Panc1 (cell line): ENCODE results near the gene PIGM. TPM values are rescaled to one million over a fixed set of nuclear protein-coding genes. Genes with fewer than 3 reads are reported as not detected.

Experiments
- ATAC-seq: fragments of 200-7000 bp; cut with Tn5 transposase; 2 replicates; pipeline ENCODE4 v1.9.1; 2020; ENCODE audit warnings: mild to moderate bottlenecking, moderate library complexity
- BruUV-seq: library from RNA; stranded (reverse); fragments of 400-500 nt; replicated peaks from 2 replicates; lab custom pipeline; 2021; lab: Mats Ljungman, UMichigan
- CTCF ChIA-PET: fragments of 300-600 bp; sonication (Branson Sonifier 250); formaldehyde crosslinking; loops from one replicate; lab custom pipeline; 2022; ENCODE audit warnings: antibody characterized with exemption; lab: Charles Lee
- POLR2A ChIA-PET: fragments of 300-600 bp; sonication (Branson Sonifier 250); formaldehyde crosslinking; loops from one replicate; lab custom pipeline; 2022; ENCODE audit warnings: antibody characterized with exemption; lab: Charles Lee
- DNase-seq: peaks from one replicate; pipeline ENCODE4 v3.0.0-alpha.2; 2010; ENCODE audit warnings: low read depth, low spot score
- H3K27ac ChIP-seq: 2 replicates; pipeline ENCODE4 v1.5.1; 2011; ENCODE audit warnings: mild to moderate bottlenecking, low read length, inconsistent platforms
- H3K27me3 ChIP-seq: fragments of 200-500 bp; sonication (Bioruptor generic); 2 replicates; pipeline ENCODE4 v1.6.0; 2014; ENCODE audit warnings: low read length, inconsistent platforms; ENCODE audit not compliant: control insufficient read depth, insufficient read depth
- H3K36me3 ChIP-seq: fragments of 200-500 bp; sonication (Bioruptor generic); 2 replicates; pipeline ENCODE4 v1.5.1; 2014; ENCODE audit warnings: inconsistent platforms, mild to moderate bottlenecking, low read length, moderate library complexity; ENCODE audit not compliant: control insufficient read depth, insufficient read depth
- H3K4me1 ChIP-seq: 2 replicates; pipeline ENCODE4 v1.5.1; 2011; ENCODE audit warnings: inconsistent platforms, mild to moderate bottlenecking, low read length, moderate library complexity; ENCODE audit not compliant: control insufficient read depth, insufficient read depth
- H3K4me3 ChIP-seq, 2 experiments: 2 replicates each; pipeline ENCODE4 v1.5.1; 2011 to 2012; ENCODE audit warnings: low read depth in 2 of 2, low read length in 2 of 2, mild to moderate bottlenecking in 2 of 2, inconsistent platforms in 1 of 2, moderate library complexity in 1 of 2
- H3K9me3 ChIP-seq: fragments of 200-500 bp; sonication (Bioruptor generic); 2 replicates; pipeline ENCODE4 v1.5.1; 2014; ENCODE audit warnings: low read depth, mild to moderate bottlenecking, inconsistent platforms, low read length, moderate library complexity; ENCODE audit not compliant: control insufficient read depth, insufficient read depth
- POLR2AphosphoS5 ChIP-seq: IDR thresholded peaks from 2 replicates; pipeline ENCODE4 v1.6.1; 2012; ENCODE audit warnings: mild to moderate bottlenecking, low read depth, low read length, moderate library complexity
- SIN3A ChIP-seq: IDR thresholded peaks from 2 replicates; pipeline ENCODE4 v1.6.1; 2012; ENCODE audit warnings: low read depth, mild to moderate bottlenecking, low read length, moderate library complexity, borderline replicate concordance; ENCODE audit not compliant: insufficient read depth
- TCF7L2 ChIP-seq: IDR thresholded peaks from 2 replicates; pipeline ENCODE4 v1.6.1; 2011; ENCODE audit warnings: mild to moderate bottlenecking, low read depth, low read length, inconsistent platforms
- in situ Hi-C: cut with HindIII; loops from 2 replicates; pipeline ENCODE4 v1.10.0; 2016; ENCODE audit warnings: low sequenced_read_pairs, low pct_unique_long_range_greater_than_20kb
- intact Hi-C: fragments of 100-400 bp; cut with micrococcal nuclease; formaldehyde crosslinking; loops from one replicate; pipeline ENCODE4 v1.10.0; 2022; ENCODE audit not compliant: unreplicated experiment
- total RNA-seq: library from RNA; stranded (reverse); gene quantifications from one replicate; pipeline ENCODE4 v1.2.1, GENCODE V29; 2021; ENCODE audit not compliant: unreplicated experiment
- TF ChIP-seq, protein P1 (sequence below), 2 experiments: IDR thresholded peaks; 2 replicates each; pipeline ENCODE4 v1.6.1; 2011 to 2012; ENCODE audit warnings: low read depth in 2 of 2, control low read depth in 1 of 2, low read length in 1 of 2, mild to moderate bottlenecking in 1 of 2, moderate library complexity in 1 of 2; ENCODE audit not compliant: insufficient read depth in 1 of 2
- TF ChIP-seq, protein P2 (sequence below): fragments of 450-650 bp; IDR thresholded peaks from 2 replicates; pipeline ENCODE4 v1.5.1; 2017; ENCODE audit warnings: mild to moderate bottlenecking

PIGM gene
- total RNA-seq, 1 experiment from 2014 or later, result 4.4 TPM

DNA sequence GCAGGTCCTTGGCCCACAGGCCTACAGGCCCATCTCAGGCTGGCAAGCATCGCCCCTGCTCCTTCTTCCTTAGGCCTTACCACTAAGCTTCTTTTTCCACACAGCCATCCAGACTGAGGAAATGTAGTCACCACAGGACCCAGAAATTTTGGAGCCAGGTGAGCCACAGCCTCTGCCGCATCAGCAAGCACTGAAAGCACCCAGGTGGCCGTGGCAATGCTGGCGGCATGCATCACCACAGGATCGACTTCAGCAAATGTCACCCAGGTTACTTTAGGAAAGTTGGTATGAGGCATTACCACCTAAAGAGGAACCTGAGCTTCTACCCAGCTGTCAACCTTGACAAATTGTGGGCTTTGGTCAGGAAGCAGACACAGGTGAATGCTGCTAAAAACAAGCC, 11.6 kb downstream of the PIGM start:
- ChIA-PET CTCF (no interaction called here), POLR2A (no interaction called here)
- TF ChIP-seq TCF7L2, result no peak
- TF ChIP-seq POLR2AphosphoS5, result no peak
- no peak for TF ChIP-seq SIN3A
- TF ChIP-seq, protein P1, sequence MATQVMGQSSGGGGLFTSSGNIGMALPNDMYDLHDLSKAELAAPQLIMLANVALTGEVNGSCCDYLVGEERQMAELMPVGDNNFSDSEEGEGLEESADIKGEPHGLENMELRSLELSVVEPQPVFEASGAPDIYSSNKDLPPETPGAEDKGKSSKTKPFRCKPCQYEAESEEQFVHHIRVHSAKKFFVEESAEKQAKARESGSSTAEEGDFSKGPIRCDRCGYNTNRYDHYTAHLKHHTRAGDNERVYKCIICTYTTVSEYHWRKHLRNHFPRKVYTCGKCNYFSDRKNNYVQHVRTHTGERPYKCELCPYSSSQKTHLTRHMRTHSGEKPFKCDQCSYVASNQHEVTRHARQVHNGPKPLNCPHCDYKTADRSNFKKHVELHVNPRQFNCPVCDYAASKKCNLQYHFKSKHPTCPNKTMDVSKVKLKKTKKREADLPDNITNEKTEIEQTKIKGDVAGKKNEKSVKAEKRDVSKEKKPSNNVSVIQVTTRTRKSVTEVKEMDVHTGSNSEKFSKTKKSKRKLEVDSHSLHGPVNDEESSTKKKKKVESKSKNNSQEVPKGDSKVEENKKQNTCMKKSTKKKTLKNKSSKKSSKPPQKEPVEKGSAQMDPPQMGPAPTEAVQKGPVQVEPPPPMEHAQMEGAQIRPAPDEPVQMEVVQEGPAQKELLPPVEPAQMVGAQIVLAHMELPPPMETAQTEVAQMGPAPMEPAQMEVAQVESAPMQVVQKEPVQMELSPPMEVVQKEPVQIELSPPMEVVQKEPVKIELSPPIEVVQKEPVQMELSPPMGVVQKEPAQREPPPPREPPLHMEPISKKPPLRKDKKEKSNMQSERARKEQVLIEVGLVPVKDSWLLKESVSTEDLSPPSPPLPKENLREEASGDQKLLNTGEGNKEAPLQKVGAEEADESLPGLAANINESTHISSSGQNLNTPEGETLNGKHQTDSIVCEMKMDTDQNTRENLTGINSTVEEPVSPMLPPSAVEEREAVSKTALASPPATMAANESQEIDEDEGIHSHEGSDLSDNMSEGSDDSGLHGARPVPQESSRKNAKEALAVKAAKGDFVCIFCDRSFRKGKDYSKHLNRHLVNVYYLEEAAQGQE (IDR thresholded peaks at IDR 0.05; ENCODE audit: insufficient read depth in 1 of 2, low read depth in 2 of 2, low read length in 1 of 2), result no peak
- no peaks in the 10 kb centered on the region for H3K9me3 ChIP-seq
- DNase-seq (no peak), ATAC-seq (no peak)
- BruUV-seq, result no TSS peak
- in situ Hi-C loops (no loop called here), intact Hi-C loops (no loop called here)
- H3K27ac ChIP-seq, result no peak overlapping the region
- H3K36me3 ChIP-seq, result no peaks in the 10 kb centered on the region
- peaks cover 6% of the 10 kb centered on the region; the same call in 1 of the 2 replicates for H3K27me3 ChIP-seq
- no peaks in the 10 kb centered on the region for H3K4me1 ChIP-seq
- H3K4me3 ChIP-seq, result no peak overlapping the region

DNA sequence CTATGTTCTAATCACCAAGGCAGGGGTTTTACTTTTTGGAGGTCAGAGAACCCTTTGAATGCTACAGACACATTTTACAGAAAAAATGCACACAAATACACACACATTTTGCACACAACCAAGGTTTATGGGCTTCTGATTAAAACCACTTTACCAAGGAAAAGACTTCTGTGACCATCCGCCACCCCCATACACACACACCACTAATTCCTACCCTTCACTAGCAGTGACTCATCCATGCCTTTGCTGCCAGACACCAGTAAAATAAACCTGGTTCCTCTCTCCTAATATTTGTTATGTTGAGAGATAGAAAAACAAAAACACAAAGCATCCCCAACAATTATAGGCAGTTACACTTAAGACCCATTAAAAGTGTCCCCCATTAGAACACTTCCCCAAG, 12.9 kb downstream of the PIGM start:
- no peaks in the 10 kb centered on the region for H3K9me3 ChIP-seq
- no peak overlapping the region for H3K4me3 ChIP-seq
- H3K27me3 ChIP-seq, result peaks cover 8% of the 10 kb centered on the region; the same call in 1 of the 2 replicates
- no TSS peak for BruUV-seq
- ATAC-seq, result no peak
- DNase-seq, result no peak
- H3K27ac ChIP-seq, result no peak overlapping the region
- ChIA-PET CTCF (no interaction called here), POLR2A (no interaction called here)
- in situ Hi-C loops (no loop called here), intact Hi-C loops (no loop called here)
- TF ChIP-seq POLR2AphosphoS5 (no peak), TCF7L2 (no peak), SIN3A (no peak)
- TF ChIP-seq, protein P2, sequence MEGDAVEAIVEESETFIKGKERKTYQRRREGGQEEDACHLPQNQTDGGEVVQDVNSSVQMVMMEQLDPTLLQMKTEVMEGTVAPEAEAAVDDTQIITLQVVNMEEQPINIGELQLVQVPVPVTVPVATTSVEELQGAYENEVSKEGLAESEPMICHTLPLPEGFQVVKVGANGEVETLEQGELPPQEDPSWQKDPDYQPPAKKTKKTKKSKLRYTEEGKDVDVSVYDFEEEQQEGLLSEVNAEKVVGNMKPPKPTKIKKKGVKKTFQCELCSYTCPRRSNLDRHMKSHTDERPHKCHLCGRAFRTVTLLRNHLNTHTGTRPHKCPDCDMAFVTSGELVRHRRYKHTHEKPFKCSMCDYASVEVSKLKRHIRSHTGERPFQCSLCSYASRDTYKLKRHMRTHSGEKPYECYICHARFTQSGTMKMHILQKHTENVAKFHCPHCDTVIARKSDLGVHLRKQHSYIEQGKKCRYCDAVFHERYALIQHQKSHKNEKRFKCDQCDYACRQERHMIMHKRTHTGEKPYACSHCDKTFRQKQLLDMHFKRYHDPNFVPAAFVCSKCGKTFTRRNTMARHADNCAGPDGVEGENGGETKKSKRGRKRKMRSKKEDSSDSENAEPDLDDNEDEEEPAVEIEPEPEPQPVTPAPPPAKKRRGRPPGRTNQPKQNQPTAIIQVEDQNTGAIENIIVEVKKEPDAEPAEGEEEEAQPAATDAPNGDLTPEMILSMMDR, result no peak
- TF ChIP-seq, protein P1 (IDR thresholded peaks at IDR 0.05; ENCODE audit: insufficient read depth in 1 of 2, low read depth in 2 of 2, low read length in 1 of 2), result no peak
- H3K36me3 ChIP-seq, result no peaks in the 10 kb centered on the region
- no peaks in the 10 kb centered on the region for H3K4me1 ChIP-seq
